NCI-H460 (cell line): ENCODE data around the gene OMD. TPM values are rescaled to one million over a fixed set of nuclear protein-coding genes. Genes with fewer than 3 reads are reported as not detected.
"Not testable (repeated sequence)": the region's sequence is repeated elsewhere in the genome, so short reads cannot be mapped to it uniquely, and the experiment has no call there.

ENCODE experiments used
- DNase-seq: peaks from one replicate; pipeline ENCODE4 v3.0.0-alpha.2; 2016; ENCODE audit warnings: low read depth; ENCODE audit errors: extremely low read depth
- total RNA-seq: library from RNA; depleted of rRNA; stranded (reverse); fragments of >200 nt; shearing (Covaris generic); gene quantifications from 2 replicates; pipeline ENCODE4 v1.2.3, GENCODE V29; 2014

OMD gene
- total RNA-seq, 1 experiment from 2014 or later: not detected

- DNase-seq: no peak
These were observed 1.5 kb downstream of the OMD start for GRCh38 chr9:92422611-92423338.

DNA sequence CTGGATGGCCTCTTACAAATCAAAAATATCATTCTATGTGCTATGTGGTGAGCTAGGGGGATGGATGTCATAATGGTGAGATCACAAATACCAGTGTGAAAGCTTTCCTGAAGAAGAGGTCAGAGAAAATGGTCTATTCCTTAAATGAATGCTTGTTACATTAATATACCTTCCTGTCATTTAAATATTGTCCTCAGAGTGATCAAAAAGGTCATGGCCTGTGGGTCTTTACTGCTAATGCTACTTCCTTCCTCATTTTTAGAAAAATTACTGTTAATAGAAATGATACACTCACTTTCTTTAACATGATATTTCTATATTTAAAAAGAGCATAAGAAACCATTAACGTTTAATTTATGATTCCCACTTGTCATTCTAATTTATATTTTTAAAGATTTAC lies 9.7 kb downstream of the OMD start:
- DNase-seq: no peak

DNA sequence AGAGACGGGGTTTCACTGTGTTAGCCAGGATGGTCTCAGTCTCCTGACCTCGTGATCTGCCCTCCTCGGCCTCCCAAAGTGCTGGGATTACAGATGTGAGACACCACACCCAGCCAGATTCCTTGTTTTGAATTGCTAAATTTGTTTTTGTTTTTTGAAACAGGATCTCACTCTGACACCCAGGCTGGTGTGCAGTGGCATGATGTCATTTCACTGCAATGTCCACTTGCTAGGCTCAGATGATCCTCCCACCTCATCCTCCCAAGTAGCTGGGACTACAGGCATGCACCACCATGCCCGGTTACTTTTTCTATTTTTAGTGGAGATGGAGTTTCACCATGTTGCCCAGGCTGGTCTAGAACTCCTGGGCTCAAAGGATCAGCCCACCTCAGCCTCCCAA lies 13.1 kb downstream of the OMD start:
- DNase-seq: not testable (repeated sequence)

GRCh38 chr9:92408747-92409478 lies 15.4 kb downstream of the OMD start:
- DNase-seq: no peak

GRCh38 chr9:92407818-92408217 lies 16.5 kb downstream of the OMD start:
- no peak for DNase-seq

DNA sequence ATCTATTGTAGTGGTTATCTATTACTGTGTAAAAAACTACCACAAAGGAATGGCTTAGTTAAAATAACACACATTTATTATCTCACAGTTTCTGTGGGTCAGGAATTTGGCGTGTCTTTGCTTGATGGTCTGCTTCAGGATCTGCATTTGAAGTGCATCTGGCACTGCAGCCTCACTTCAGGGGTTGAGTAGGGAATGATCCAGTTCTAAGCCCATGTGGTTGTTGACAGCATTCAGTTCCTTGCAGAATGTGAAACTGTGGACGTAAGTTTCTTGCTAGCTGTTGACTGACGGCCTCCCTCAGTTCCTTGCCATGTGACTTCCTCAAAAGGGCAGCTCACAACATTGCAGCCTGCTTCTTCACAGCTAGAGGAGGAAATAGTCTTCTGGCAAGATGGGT lies 17.8 kb downstream of the OMD start:
- DNase-seq: no peak

- no peak for DNase-seq
These were observed 18.5 kb downstream of the OMD start for GRCh38 chr9:92405818-92406217.

DNA sequence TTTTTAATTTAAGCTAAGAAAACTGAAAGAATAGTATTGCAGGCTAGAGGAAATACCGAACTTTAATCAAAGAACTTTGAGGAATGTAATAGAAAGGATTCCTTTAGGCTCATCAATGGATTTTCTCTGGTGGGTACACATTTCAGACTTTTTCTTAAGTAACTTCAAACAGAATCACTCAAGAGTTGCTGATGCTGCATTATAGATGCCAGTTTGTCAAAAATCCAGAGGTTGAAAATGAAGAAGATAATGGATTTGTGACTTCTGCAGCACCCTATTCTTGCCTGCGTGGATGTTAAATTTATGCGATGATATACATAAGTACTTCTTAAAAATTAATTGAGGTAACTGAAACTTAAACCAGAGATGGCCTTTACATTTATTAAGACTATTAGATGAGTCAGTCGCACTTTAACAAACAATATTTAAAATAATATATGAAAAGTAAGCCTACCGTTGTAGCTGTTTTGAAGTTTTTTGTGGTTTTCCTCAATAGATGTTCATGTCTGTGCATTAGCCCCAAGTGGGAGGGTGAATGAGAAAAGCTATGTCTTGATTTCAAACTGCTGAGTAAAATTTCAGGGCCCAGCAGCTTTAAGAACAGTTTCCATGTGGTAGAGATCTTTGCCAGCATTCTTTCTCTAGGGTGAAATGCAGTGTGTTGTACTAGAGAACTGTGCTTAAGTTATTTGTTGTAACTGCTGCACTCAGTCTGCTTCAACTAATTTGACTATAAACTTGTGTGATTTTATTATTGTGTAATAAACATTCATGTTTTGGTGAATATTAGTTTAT lies 20.0 kb downstream of the OMD start, which contains the start of gene OGN:
TSS of gene OGN (minus strand) at position 537 of the 795 bp plus-strand sequence. CDS start 1,171 bp downstream, outside the sequence.
- DNase-seq: no peak

DNA sequence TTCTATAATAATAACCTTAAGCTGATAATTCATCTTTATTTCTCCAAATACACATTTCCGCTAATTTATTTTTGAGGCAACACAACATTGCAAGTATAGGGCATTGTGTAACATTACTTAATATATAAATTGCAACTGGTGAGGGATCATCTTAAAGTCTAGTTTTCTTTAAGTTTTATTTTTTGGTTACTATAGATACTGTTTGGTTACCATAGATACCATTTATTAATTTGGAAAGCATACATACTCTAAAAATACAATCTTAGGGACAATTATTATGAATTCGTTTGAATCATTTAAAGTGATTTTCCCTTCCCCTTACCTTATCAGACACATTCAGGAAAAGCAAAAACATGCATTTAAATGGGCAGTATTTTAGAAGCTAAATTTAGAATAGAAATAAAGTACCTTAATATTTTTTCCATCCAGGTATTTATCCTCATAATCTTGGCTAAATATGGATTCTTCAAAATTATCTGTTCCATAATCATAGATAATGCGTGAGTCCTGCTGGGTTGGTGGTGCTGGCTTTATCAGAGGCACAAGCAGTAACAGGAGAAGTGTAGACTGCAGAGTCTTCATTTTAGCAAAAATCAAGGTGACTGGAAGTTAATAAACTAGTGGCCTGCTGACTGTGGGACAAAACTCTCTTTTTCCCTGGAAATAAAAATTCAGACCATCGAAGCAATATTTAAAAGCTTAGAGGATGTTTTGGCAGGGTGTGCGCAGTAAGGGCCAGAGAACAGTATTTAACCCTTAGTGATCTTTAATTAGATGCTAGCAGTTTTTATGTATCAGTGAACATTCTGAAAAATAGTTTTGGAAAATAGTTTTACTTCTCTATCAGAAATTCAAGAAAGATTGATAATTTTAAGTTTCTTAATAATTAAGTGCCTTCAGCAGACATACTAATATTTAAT lies 21.2 kb downstream of the OMD start:
- no peak for DNase-seq

DNA sequence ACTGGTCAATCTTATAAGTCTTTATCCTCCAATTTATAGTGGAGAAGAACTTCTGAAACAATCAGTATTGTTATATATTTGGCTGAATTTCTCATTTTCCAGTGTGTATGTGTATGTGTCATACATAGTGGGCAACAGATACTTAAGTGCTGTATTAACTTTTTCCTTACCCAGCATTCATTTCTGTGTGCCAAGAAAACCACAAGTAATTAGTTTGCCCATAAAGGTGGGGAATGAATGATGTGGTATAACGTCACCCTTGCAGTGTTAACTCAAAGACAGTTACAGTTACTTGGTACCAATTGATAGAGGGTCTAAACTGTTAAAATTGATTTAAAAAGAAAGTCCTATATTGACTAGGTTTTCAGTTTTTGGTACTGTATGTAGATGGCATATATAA lies 21.9 kb downstream of the OMD start:
- no peak for DNase-seq

DNA sequence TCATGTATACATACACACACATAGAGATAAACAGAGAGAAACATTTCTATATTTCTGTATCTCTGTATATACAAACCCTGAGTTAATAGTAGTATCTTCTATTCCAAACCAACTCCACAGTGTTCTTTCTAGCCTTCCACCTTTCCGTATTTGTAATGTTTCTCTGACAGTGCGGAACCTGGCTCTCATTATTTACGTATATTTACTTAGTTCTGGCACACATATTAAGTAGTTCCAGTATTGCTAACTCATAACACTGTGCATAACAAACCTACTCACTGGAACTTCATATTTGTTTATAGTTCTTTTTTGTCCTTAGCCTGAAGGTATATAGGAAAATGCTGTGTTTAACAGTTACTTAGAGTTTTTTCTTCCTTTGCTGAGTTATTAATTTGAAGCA lies 26.4 kb downstream of the OMD start:
- no peak for DNase-seq

GRCh38 chr9:92395617-92396016 lies 28.7 kb downstream of the OMD start:
- DNase-seq: no peak

DNA sequence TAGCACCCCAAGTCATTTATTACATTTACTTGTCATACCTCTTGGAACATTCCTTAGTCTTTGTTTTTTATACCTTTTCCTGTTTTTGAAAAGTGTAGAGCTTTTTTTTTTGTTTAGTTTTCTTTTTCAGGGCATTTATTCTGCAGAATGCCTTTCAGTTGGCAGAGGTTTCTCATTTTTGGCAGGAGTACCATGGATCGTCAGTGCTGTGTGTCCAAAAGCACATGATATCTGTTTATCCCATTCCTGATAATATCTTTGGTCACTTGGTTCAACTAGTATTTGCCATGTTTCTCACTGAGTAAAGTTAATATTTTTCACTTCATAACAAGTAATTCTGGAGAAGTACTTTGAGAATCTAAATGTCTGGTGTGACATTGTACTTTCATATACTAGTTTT lies 30.6 kb downstream of the OMD start:
- no peak for DNase-seq

DNA sequence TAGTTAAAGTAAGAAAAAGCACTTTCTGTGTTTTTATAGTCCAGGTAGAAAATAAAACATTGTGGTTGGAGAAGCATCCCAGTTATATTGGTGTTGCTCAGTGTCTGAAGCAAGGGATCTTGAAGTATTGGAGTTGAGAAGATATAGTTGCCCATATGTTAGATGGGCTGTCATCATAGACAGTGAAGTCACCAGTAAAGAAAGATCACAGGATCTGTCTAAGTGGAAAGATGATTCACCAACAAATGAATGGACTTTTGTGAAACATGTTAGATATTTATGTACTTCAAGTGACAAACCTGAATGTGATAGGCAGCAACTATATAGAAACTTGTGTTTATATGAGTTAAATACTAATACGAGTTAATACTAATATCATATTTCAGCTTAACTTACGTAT lies 31.6 kb downstream of the OMD start:
- no peak for DNase-seq

DNA sequence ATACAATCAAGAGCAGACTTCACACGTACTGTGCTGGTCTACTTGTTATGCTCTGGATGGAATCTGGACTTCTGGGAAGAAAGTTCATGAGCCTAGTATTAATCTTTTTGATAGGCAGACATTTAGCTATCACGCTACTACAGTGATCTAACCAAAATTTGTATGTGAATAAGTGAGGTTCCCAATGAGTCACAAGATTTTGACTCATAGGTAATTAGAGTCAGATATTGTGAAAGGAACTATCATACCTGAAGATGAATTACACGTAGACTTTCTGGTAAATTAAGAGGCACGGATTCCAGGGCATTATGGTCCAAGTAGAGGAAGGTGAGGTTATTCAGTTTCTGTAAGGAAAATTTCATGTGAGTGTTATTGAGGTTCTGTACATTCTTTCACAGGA lies 38.3 kb downstream of the OMD start:
- no peak for DNase-seq

DNA sequence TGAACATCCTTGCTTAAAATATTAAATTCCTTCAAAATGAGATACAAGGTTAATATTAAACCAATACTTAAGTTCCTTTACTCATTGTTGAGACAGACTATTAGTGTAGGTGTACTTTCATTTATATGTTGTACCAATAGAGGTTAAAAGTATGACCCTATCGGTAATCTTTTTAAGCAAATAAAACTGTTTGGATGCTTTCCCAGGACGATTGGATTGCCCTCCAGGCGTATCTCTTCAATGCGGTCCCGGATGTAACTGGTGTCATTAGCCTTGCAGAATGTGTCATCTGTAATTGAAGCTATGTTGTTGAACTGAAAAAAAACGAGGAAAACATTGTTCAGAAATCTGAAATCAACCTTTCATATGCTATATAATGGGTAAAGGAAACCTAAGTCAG lies 38.8 kb downstream of the OMD start:
- no peak for DNase-seq

GRCh38 chr9:92385001-92385400 lies 39.3 kb downstream of the OMD start:
- DNase-seq: no peak

GRCh38 chr9:92384375-92384774 lies 39.9 kb downstream of the OMD start:
- DNase-seq: no peak

GRCh38 chr9:92381775-92382174 lies 42.5 kb downstream of the OMD start:
- DNase-seq: no peak

GRCh38 chr9:92380603-92381002 lies 43.7 kb downstream of the OMD start:
- no peak for DNase-seq
